Bronchial epithelial cell (primary cell): ENCODE measurements around the gene ZNF654. TPM values are rescaled to one million over a fixed set of nuclear protein-coding genes. Genes with fewer than 3 reads are reported as not detected.
A peak's percentile ranks its signal among the peaks of the same experiment; 100 is the strongest.
"Not testable (repeated sequence)": the region's sequence is repeated elsewhere in the genome, so short reads cannot be mapped to it uniquely, and the experiment has no call there.

Experiments
- DNase-seq: peaks from one replicate; pipeline ENCODE4 v3.0.0-alpha.2; 2010; ENCODE audit warnings: low read depth
- FAIRE-seq: peaks from 2 replicates; lab custom pipeline; 2011; peaks lifted over from hg19 to GRCh38; lab: Jason Lieb, UNC
- H3K27me3 ChIP-seq: 2 replicates; pipeline ENCODE4 v1.5.1; 2011; ENCODE audit warnings: low read length; ENCODE audit not compliant: control insufficient read depth, insufficient read depth
- H3K36me3 ChIP-seq: 2 replicates; pipeline ENCODE4 v1.5.1; 2011; ENCODE audit warnings: low read length; ENCODE audit not compliant: control insufficient read depth, insufficient read depth
- H3K4me3 ChIP-seq: 2 replicates; pipeline ENCODE4 v1.5.1; 2011; ENCODE audit warnings: mild to moderate bottlenecking, low read depth, low read length, control low read depth
- total RNA-seq: library from RNA; depleted of rRNA; stranded (reverse); fragments of >200 nt; gene quantifications from 2 replicates; pipeline ENCODE4 v1.2.1, GENCODE V29; 2014
- TF ChIP-seq, protein P1 (sequence below): IDR thresholded peaks from 2 replicates; pipeline ENCODE4 v1.5.1; 2011; ENCODE audit warnings: mild to moderate bottlenecking, moderate library complexity, low read length, control low read depth, inconsistent platforms; ENCODE audit not compliant: insufficient read depth, severe bottlenecking

The ZNF654 gene
- total RNA-seq, 1 donor from 2014 or later = 13.2 TPM

- Histone ChIP-seq H3K27me3 (no peaks in the 10 kb centered on the region), H3K36me3 (no peaks in the 10 kb centered on the region), H3K4me3 (no peak overlapping the region)
- DNase-seq = no peak
- no peak for FAIRE-seq
- TF ChIP-seq, protein P1, sequence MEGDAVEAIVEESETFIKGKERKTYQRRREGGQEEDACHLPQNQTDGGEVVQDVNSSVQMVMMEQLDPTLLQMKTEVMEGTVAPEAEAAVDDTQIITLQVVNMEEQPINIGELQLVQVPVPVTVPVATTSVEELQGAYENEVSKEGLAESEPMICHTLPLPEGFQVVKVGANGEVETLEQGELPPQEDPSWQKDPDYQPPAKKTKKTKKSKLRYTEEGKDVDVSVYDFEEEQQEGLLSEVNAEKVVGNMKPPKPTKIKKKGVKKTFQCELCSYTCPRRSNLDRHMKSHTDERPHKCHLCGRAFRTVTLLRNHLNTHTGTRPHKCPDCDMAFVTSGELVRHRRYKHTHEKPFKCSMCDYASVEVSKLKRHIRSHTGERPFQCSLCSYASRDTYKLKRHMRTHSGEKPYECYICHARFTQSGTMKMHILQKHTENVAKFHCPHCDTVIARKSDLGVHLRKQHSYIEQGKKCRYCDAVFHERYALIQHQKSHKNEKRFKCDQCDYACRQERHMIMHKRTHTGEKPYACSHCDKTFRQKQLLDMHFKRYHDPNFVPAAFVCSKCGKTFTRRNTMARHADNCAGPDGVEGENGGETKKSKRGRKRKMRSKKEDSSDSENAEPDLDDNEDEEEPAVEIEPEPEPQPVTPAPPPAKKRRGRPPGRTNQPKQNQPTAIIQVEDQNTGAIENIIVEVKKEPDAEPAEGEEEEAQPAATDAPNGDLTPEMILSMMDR = no peak
Observed at GRCh38 chr3:88168171-88168570, 109.1 kb downstream of the ZNF654 start.

GRCh38 chr3:88180398-88180999, 121.4 kb downstream of the ZNF654 start:
- Histone ChIP-seq H3K4me3 (no peak overlapping the region), H3K27me3 (no peaks in the 10 kb centered on the region), H3K36me3 (no peaks in the 10 kb centered on the region)
- no peak for FAIRE-seq
- DNase-seq = peak; percentile 30
- TF ChIP-seq, protein P1 = peak; percentile 25

DNA sequence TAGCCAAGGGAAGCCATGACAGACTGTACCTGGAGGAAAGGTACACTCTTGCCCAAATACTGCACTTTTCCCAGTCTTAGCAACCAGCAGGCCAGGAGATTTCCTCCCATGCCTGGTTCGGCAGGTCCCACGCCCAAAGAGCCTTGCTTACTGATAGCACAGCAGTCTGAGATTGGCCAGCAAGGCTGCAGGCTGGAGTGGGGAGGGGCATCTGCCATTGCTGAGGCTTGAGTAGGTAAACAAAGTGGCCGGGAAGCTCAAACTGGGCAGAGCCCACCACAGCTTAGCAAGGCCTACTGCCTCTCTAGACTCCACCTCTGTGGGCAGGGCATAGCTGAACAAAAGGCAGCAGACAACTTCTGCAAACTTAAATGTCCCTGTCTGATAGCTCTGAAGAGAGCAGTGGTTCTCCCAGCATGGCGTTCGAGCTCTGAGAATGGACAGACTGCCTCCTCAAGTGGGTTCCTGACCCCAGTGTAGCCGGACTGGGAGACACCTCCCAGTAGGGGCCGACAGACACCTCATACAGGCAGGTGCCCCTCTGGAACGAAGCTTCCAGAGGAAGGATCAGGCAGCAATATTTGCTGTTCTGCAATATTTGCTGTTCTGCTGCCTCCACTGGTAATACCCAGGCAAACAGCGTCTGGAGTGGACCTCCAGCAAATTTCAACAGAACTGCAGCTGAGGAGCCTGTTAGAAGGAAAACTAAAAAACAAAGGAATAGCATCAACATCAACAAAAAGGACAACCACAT, 123.3 kb downstream of the ZNF654 start:
- not testable (repeated sequence) for H3K36me3 ChIP-seq, H3K4me3 ChIP-seq, H3K27me3 ChIP-seq, FAIRE-seq, DNase-seq

DNA sequence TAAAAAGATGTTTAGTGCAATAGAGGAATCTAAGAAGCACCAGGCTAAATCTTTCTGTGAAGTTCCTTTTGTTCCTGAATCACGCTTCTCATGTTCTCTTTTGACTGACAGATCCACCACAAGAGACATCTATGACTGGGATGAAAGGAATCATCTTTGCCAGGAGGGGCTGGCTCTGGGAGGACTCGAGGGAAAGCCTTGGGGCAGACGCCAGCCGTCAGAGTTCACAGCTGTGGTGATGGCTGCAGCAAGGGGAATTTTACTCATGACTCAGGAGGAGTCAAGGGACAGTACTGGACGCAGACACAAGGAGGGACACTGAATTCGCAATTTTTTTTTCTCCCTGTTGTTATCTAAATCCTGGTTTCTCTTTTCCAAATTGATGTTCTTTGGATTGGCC, 129.4 kb downstream of the ZNF654 start:
- DNase-seq (no peak), FAIRE-seq (no peak)
- Histone ChIP-seq H3K27me3 (no peaks in the 10 kb centered on the region), H3K4me3 (no peak overlapping the region), H3K36me3 (no peaks in the 10 kb centered on the region)
- TF ChIP-seq, protein P1 = no peak

- no peaks in the 10 kb centered on the region for H3K36me3 ChIP-seq
- DNase-seq (peak; percentile 9), FAIRE-seq (no peak)
- no peaks in the 10 kb centered on the region for H3K27me3 ChIP-seq
- TF ChIP-seq, protein P1 = no peak
- H3K4me3 ChIP-seq = no peak overlapping the region
Observed at GRCh38 chr3:88189361-88189810, 130.3 kb downstream of the ZNF654 start.

DNA sequence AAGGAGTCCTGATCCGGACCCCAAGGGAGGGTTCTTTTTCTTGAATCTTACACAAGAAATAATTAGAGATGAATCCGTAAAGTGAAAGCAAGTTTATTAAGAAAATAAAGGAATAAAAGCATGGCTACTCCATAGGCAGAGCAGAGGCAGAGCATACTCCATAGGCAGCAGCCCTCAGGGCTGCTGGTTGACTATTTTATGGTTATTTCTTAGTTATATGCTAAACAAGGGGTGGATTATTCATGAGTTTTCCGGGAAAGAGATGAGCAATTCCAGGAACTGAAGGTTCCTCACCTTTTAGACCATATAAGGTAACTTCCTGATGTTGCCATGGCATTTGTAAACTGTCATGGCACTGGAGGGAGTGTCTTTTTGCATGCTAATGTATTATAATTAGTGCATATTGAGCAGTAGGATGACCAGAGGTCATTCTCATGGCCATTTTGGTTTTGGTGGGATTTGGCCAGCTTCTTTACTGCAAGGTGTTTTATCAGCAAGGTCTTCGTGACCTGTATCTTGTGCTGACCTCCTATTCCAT, 132.9 kb downstream of the ZNF654 start:
- no peak for FAIRE-seq
- Histone ChIP-seq H3K36me3 (no peaks in the 10 kb centered on the region), H3K27me3 (no peaks in the 10 kb centered on the region), H3K4me3 (no peak overlapping the region)
- TF ChIP-seq, protein P1 = no peak
- no peak for DNase-seq
